Left ventricle myocardium inferior (tissue), 1 donor: ENCODE data around the gene ZNF423. TPM values are rescaled to one million over a fixed set of nuclear protein-coding genes. Genes with fewer than 3 reads are reported as not detected.

Source experiments
- DNase-seq: peaks from one replicate; pipeline ENCODE4 v3.0.0-alpha.2; 2020
- H3K27ac ChIP-seq: fragments of 200-600 bp; replicated peaks from 2 replicates; pipeline ENCODE4 v1.8.0; 2021
- H3K27me3 ChIP-seq: fragments of 200-600 bp; 2 replicates; pipeline ENCODE4 v1.8.0; 2021; ENCODE audit warnings: low read depth
- H3K36me3 ChIP-seq: fragments of 200-600 bp; 2 replicates; pipeline ENCODE4 v1.8.0; 2021
- H3K4me1 ChIP-seq: fragments of 200-600 bp; 2 replicates; pipeline ENCODE4 v1.8.0; 2021
- H3K4me3 ChIP-seq: fragments of 200-600 bp; 2 replicates; pipeline ENCODE4 v1.8.0; 2021; ENCODE audit warnings: mild to moderate bottlenecking, moderate library complexity
- H3K9me3 ChIP-seq: fragments of 200-600 bp; replicated peaks from 2 replicates; pipeline ENCODE4 v1.8.0; 2021
- CTCF ChIP-seq: fragments of 200-600 bp; IDR thresholded peaks from 2 replicates; pipeline ENCODE4 v1.8.0; 2021; ENCODE audit warnings: antibody characterized with exemption, mild to moderate bottlenecking, borderline replicate concordance
- intact Hi-C: fragments of 100-400 bp; cut with micrococcal nuclease; formaldehyde crosslinking; loops from one replicate; pipeline ENCODE4 v1.11.0; 2022
- total RNA-seq: library from RNA; stranded (reverse); fragmentation: NEBNext Ultra II Directional; extraction: Animal tissue kit (Norgen Biotek cat#: 25700); gene quantifications from one replicate; pipeline ENCODE4 v1.2.1, GENCODE V29; 2021
- donor health status: DM: no; HTN: yes; CAD: no; lungs with severe emphysema.

ZNF423 gene
- total RNA-seq, 1 donor from 2014 or later, result 8.6 TPM

- H3K36me3 ChIP-seq, result no peaks in the 10 kb centered on the region
- intact Hi-C loops, result no loop called here
- no peak for TF ChIP-seq CTCF
- H3K27me3 ChIP-seq, result no peaks in the 10 kb centered on the region
- no peaks in the 10 kb centered on the region for H3K9me3 ChIP-seq
- DNase-seq, result peak; percentile 38
- peak overlapping the region; percentile 86 for H3K27ac ChIP-seq
- H3K4me3 ChIP-seq, result peak overlapping the region; percentile 62
- peaks cover 31% of the 10 kb centered on the region for H3K4me1 ChIP-seq
These were observed 192.5 kb downstream of the ZNF423 start for GRCh38 chr16:49663081-49664065.

GRCh38 chr16:49662569-49662968 is 193.3 kb downstream of the ZNF423 start:
- intact Hi-C loops, result no loop called here
- DNase-seq, result no peak
- Histone ChIP-seq H3K36me3 (no peaks in the 10 kb centered on the region), H3K9me3 (no peaks in the 10 kb centered on the region), H3K4me3 (peak overlapping the region; percentile 62), H3K27me3 (no peaks in the 10 kb centered on the region), H3K4me1 (peaks cover 31% of the 10 kb centered on the region), H3K27ac (peak overlapping the region; percentile 86)
- TF ChIP-seq CTCF, result no peak

GRCh38 chr16:49661465-49662187 is 194.3 kb downstream of the ZNF423 start:
- intact Hi-C loops, result no loop called here
- H3K36me3 ChIP-seq, result no peaks in the 10 kb centered on the region
- no peak for TF ChIP-seq CTCF
- H3K4me1 ChIP-seq, result peaks cover 31% of the 10 kb centered on the region
- H3K27ac ChIP-seq, result no peak overlapping the region
- DNase-seq, result no peak
- H3K4me3 ChIP-seq, result no peak overlapping the region
- no peaks in the 10 kb centered on the region for H3K27me3 ChIP-seq
- H3K9me3 ChIP-seq, result no peaks in the 10 kb centered on the region

DNA sequence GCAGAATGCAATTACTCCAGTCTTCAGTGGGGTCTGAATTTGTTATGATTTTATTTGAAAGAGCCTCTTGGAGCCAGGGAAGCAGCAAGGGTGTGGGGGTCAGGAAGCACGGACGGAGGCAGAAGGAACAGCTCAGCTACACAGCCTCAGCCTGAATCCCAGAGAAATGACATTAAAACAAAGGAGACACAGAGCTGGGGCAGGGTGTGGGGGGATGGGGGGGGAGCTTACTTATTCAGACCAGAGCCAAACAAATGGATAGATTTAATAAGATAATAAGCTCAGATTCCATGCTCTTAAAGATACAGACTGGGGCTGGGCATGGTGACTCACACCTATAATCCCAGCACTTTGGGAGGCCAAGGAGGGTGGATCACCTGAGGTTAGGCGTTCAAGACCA is 195.3 kb downstream of the ZNF423 start:
- Histone ChIP-seq H3K27me3 (no peaks in the 10 kb centered on the region), H3K4me1 (peaks cover 31% of the 10 kb centered on the region), H3K4me3 (no peak overlapping the region), H3K27ac (no peak overlapping the region), H3K9me3 (no peaks in the 10 kb centered on the region), H3K36me3 (no peaks in the 10 kb centered on the region)
- DNase-seq, result no peak
- TF ChIP-seq CTCF, result no peak
- intact Hi-C loops, result no loop called here

DNA sequence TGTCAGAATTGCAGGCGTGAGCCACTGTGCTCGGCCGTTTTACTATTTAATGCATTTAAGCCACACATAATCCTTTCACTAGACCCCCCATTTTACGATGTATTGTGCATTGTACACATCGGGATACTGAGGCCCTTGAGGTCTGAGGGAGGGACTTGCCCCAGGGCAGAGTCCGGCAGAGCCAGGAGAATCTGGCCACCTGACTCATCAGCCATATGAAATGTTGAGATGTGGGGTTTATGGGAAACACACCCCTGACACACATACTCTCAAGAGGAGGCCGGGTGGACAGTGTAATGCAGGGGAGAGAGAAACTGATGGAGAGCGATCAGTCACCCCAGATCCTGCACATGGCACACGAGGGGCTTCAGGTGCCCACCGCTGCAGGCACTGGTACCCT is 196.6 kb downstream of the ZNF423 start:
- intact Hi-C loops, result no loop called here
- H3K27ac ChIP-seq, result no peak overlapping the region
- H3K36me3 ChIP-seq, result no peaks in the 10 kb centered on the region
- H3K9me3 ChIP-seq, result no peaks in the 10 kb centered on the region
- TF ChIP-seq CTCF, result no peak
- H3K4me1 ChIP-seq, result peaks cover 25% of the 10 kb centered on the region
- H3K4me3 ChIP-seq, result no peak overlapping the region
- H3K27me3 ChIP-seq, result peaks cover 1% of the 10 kb centered on the region
- DNase-seq, result peak; percentile 0
